Panc1 (cell line): Measurements from ENCODE around the gene GALNT18. TPM values are rescaled to one million over a fixed set of nuclear protein-coding genes. Genes with fewer than 3 reads are reported as not detected.

Experiments used
- microRNA-seq: library from miRNA; unstranded; fragments of <30 nt; microRNA quantifications from one replicate; pipeline ENCODE4 v1.1.0, GENCODE V29; 2020; ENCODE audit not compliant: unreplicated experiment
- total RNA-seq: library from RNA; stranded (reverse); gene quantifications from one replicate; pipeline ENCODE4 v1.2.1, GENCODE V29; 2021; ENCODE audit not compliant: unreplicated experiment

The GALNT18 gene
- total RNA-seq, 1 experiment from 2014 or later, result 8.6 TPM

Small RNAs within 50 kb of the gene (microRNA-seq; reads per million reads assigned to microRNA genes)
- not detected for gene MIR4299

Other genes with a start within 250 kb of the GALNT18 start
- gene USP47, start 220.0 kb upstream of the GALNT18 start, total RNA-seq, result 39.2 TPM